Trophoblast cell (in vitro differentiated cells and primary cell): ENCODE measurements around the gene EPHB2.

ENCODE experiments used
- DNase-seq, 2 donors: peaks; one replicate each; pipeline ENCODE4 v3.0.0-alpha.2; 2016
- H2AFZ ChIP-seq: 2 replicates; pipeline ENCODE4 v1.6.1; 2013; ENCODE audit warnings: low read length, moderate library complexity, mild to moderate bottlenecking; ENCODE audit not compliant: insufficient read depth, poor library complexity
- H2AK5ac ChIP-seq: 2 replicates; pipeline ENCODE4 v1.6.1; 2013; ENCODE audit warnings: mild to moderate bottlenecking, low read length
- H2BK120ac ChIP-seq: 2 replicates; pipeline ENCODE4 v1.6.1; 2013; ENCODE audit warnings: low read length, mild to moderate bottlenecking, moderate library complexity; ENCODE audit not compliant: insufficient read depth, poor library complexity
- H2BK12ac ChIP-seq: 2 replicates; pipeline ENCODE4 v1.6.1; 2013; ENCODE audit warnings: mild to moderate bottlenecking, low read length, moderate library complexity
- H2BK5ac ChIP-seq: 2 replicates; pipeline ENCODE4 v1.6.1; 2013; ENCODE audit warnings: low read length, low read depth, moderate library complexity, mild to moderate bottlenecking; ENCODE audit not compliant: poor library complexity
- H3K14ac ChIP-seq: 2 replicates; pipeline ENCODE4 v1.6.1; 2013; ENCODE audit warnings: mild to moderate bottlenecking, low read length
- H3K18ac ChIP-seq: 2 replicates; pipeline ENCODE4 v1.6.1; 2013; ENCODE audit warnings: mild to moderate bottlenecking, low read length
- H3K23ac ChIP-seq: 2 replicates; pipeline ENCODE4 v1.6.1; 2013; ENCODE audit warnings: low read length
- H3K27ac ChIP-seq: 2 replicates; pipeline ENCODE4 v1.5.1; 2013; ENCODE audit warnings: low read depth, mild to moderate bottlenecking, inconsistent platforms, low read length, moderate library complexity
- H3K27me3 ChIP-seq: 2 replicates; pipeline ENCODE4 v1.6.1; 2013; ENCODE audit warnings: inconsistent platforms, mild to moderate bottlenecking, low read length, moderate library complexity; ENCODE audit not compliant: insufficient read depth
- H3K36me3 ChIP-seq, 2 experiments: 1 replicate in 1 of 2; 2 replicates in 1 of 2; pipeline ENCODE4 v1.6.1; 2013; ENCODE audit warnings: low read length in 2 of 2, mild to moderate bottlenecking in 2 of 2, moderate library complexity in 1 of 2; ENCODE audit not compliant: insufficient read depth in 2 of 2, control insufficient read depth in 1 of 2
- H3K4ac ChIP-seq: 2 replicates; pipeline ENCODE4 v1.6.1; 2013; ENCODE audit warnings: low read depth, mild to moderate bottlenecking, low read length, moderate library complexity
- H3K4me1 ChIP-seq, 2 experiments: 1 replicate in 1 of 2; 2 replicates in 1 of 2; pipeline ENCODE4 v1.6.1; 2013; ENCODE audit warnings: low read length in 2 of 2, mild to moderate bottlenecking in 2 of 2, moderate library complexity in 1 of 2; ENCODE audit not compliant: insufficient read depth in 2 of 2, control insufficient read depth in 1 of 2
- H3K4me2 ChIP-seq: 2 replicates; pipeline ENCODE4 v1.6.1; 2013; ENCODE audit warnings: inconsistent platforms, mild to moderate bottlenecking, low read length, moderate library complexity
- H3K4me3 ChIP-seq: 2 replicates; pipeline ENCODE4 v1.5.1; 2013; ENCODE audit warnings: mild to moderate bottlenecking, low read depth, low read length, inconsistent platforms
- H3K79me1 ChIP-seq: one replicate; pipeline ENCODE4 v1.6.1; 2013; ENCODE audit warnings: low read length
- H3K79me2 ChIP-seq: 2 replicates; pipeline ENCODE4 v1.6.1; 2013; ENCODE audit warnings: low read length, mild to moderate bottlenecking; ENCODE audit not compliant: control insufficient read depth, insufficient read depth, poor library complexity
- H3K9ac ChIP-seq: 2 replicates; pipeline ENCODE4 v1.6.1; 2013; ENCODE audit warnings: mild to moderate bottlenecking, low read length
- H3K9me3 ChIP-seq: 2 replicates; pipeline ENCODE4 v1.6.1; 2013; ENCODE audit warnings: low read depth, mild to moderate bottlenecking, control low read depth, inconsistent platforms, low read length; ENCODE audit not compliant: insufficient read depth
- H4K12ac ChIP-seq: 2 replicates; pipeline ENCODE4 v1.6.1; 2013; ENCODE audit warnings: low read depth, mild to moderate bottlenecking, low read length, moderate library complexity
- H4K8ac ChIP-seq: 2 replicates; pipeline ENCODE4 v1.6.1; 2013; ENCODE audit warnings: low read depth, mild to moderate bottlenecking, low read length, moderate library complexity
- H4K91ac ChIP-seq: one replicate; pipeline ENCODE4 v1.6.1; 2013; ENCODE audit warnings: low read depth, mild to moderate bottlenecking, low read length, moderate library complexity
- WGBS: extraction: QIAGEN DNeasy Blood & Tissue Kit; methylation state at CpG from one replicate; pipeline ENCODE4 v1.1.7; 2013; ENCODE audit warnings: missing lambda C conversion rate; ENCODE audit not compliant: insufficient read length, insufficient coverage; ENCODE audit errors: extremely low coverage; 5-methylcytosine and 5-hydroxymethylcytosine counted together

EPHB2 gene

DNA sequence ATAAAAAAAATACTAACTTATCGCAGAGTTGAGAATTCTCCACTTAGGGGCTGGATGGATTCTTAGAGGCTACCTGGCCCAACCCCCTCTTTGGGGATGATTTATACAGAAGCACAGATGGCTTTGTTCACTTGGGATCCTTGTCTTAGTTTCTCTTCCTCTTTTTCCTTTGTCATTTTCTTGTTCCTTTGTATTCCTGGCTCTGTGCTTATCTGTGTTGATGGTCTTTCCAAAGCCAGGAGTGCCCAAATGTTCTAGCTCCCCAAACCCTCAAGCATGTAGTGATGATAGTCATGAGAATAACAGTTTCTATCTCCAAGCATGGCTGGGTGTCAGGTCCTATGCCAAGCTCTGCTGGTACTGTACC is 27.4 kb downstream of the EPHB2 start:
- H4K8ac ChIP-seq = no peak overlapping the region
- H3K4me1 ChIP-seq = no peaks in the 10 kb centered on the region
- H2AK5ac ChIP-seq = no peak overlapping the region
- peaks cover 2% of the 10 kb centered on the region for H3K79me1 ChIP-seq
- H3K14ac ChIP-seq = no peak overlapping the region
- no peak overlapping the region for H4K91ac ChIP-seq
- no peaks in the 10 kb centered on the region for H3K79me2 ChIP-seq
- no peak overlapping the region for H3K9ac ChIP-seq
- H3K36me3 ChIP-seq = no peaks in the 10 kb centered on the region
- no peak overlapping the region for H3K4me2 ChIP-seq
- no peak overlapping the region for H2BK120ac ChIP-seq
- no peak overlapping the region for H3K4ac ChIP-seq
- H3K9me3 ChIP-seq = no peaks in the 10 kb centered on the region
- no peak overlapping the region for H3K27ac ChIP-seq
- H2BK5ac ChIP-seq = no peak overlapping the region
- no peak for DNase-seq
- H3K18ac ChIP-seq = no peak overlapping the region
- H3K4me3 ChIP-seq = no peak overlapping the region
- no peak overlapping the region for H2AFZ ChIP-seq
- H3K27me3 ChIP-seq = no peaks in the 10 kb centered on the region
- no peak overlapping the region for H2BK12ac ChIP-seq
- no peak overlapping the region for H4K12ac ChIP-seq
- no peak overlapping the region for H3K23ac ChIP-seq
- WGBS = no CpG with 5 or more reads among the region's 1 CpG

DNA sequence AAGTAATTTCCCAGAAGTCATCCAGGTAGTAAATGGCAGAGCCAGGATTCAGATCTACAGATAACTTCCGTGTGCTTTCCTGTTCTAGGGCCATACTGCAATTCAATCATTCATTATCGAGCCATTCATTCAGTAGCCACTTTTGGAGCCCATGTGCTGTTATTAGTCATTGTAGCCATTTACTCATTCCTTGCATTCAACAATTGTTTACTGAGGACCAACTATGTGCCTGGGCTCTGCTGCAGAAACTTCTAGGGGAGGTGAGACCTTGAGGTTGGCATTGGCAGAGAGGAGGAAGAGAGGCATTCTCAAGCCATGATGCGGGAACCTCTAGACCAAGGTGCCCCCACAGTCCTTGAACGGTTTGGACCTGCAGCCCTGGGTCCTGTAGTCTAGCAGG is 27.9 kb downstream of the EPHB2 start:
- Histone ChIP-seq H3K4ac (no peak overlapping the region), H3K18ac (no peak overlapping the region), H2BK5ac (no peak overlapping the region), H4K91ac (no peak overlapping the region), H3K4me1 (no peaks in the 10 kb centered on the region), H4K8ac (no peak overlapping the region), H3K27me3 (no peaks in the 10 kb centered on the region), H2BK120ac (no peak overlapping the region), H4K12ac (no peak overlapping the region), H3K27ac (no peak overlapping the region), H2AFZ (no peak overlapping the region), H3K4me2 (no peak overlapping the region), H3K36me3 (no peaks in the 10 kb centered on the region), H3K14ac (no peak overlapping the region), H3K79me1 (peaks cover 2% of the 10 kb centered on the region), H2BK12ac (no peak overlapping the region), H2AK5ac (no peak overlapping the region), H3K79me2 (no peaks in the 10 kb centered on the region), H3K23ac (no peak overlapping the region), H3K9ac (no peak overlapping the region), H3K9me3 (no peaks in the 10 kb centered on the region), H3K4me3 (no peak overlapping the region)
- no CpG with 5 or more reads among the region's 4 CpGs for WGBS
- DNase-seq = peak in 1 of 2 donors; percentile 49

DNA sequence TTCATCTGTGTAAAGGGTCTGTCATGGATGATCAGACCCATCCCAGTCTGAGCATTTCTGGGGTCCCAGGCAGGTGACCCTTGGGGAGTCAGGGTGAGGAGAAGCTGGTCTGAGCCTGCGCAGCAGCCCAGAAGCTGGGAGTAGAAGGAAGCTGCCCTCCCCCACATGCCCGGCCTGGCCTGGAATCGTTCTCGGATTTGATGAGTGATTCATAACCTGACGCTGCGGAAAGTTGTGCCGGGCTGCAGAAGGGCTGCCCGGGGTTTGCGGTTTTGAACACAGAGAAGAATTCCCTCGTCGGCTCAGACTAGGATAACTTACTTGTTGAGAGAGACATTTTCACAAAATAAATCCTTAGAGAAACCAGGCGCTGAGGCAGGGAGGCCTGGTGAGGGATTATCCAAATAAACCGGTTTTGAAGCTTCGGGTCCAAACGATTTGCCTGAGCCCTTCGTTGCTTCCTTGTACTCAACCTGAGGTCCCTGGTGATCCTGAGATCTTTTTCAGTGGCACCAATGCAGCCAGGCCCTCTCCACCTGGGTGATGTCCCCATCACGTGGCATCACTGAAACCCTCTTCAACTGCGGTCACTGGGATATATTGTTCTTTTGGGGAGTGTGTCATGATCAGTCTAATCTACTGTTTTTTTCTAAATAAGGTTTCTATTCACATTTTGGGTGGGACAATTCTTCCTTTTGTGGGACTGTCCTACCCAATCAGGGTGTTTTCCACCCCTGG is 29.2 kb downstream of the EPHB2 start:
- no peak overlapping the region for H3K14ac ChIP-seq
- no peak overlapping the region for H4K91ac ChIP-seq
- H4K12ac ChIP-seq = no peak overlapping the region
- peaks cover 2% of the 10 kb centered on the region for H3K79me1 ChIP-seq
- no peaks in the 10 kb centered on the region for H3K79me2 ChIP-seq
- H3K4me3 ChIP-seq = no peak overlapping the region
- no peak overlapping the region for H2BK5ac ChIP-seq
- no CpG with 5 or more reads among the region's 18 CpGs for WGBS
- no peak overlapping the region for H3K9ac ChIP-seq
- no peak overlapping the region for H3K4ac ChIP-seq
- H3K23ac ChIP-seq = no peak overlapping the region
- no peak overlapping the region for H3K18ac ChIP-seq
- H2AK5ac ChIP-seq = no peak overlapping the region
- no peak overlapping the region for H4K8ac ChIP-seq
- no peaks in the 10 kb centered on the region for H3K27me3 ChIP-seq
- H3K4me2 ChIP-seq = no peak overlapping the region
- H3K27ac ChIP-seq = no peak overlapping the region
- H3K9me3 ChIP-seq = no peaks in the 10 kb centered on the region
- H2BK120ac ChIP-seq = no peak overlapping the region
- no peak overlapping the region for H2AFZ ChIP-seq
- H2BK12ac ChIP-seq = no peak overlapping the region
- peak; percentile 44 to 64 for DNase-seq
- no peaks in the 10 kb centered on the region for H3K4me1 ChIP-seq
- H3K36me3 ChIP-seq = no peaks in the 10 kb centered on the region

DNA sequence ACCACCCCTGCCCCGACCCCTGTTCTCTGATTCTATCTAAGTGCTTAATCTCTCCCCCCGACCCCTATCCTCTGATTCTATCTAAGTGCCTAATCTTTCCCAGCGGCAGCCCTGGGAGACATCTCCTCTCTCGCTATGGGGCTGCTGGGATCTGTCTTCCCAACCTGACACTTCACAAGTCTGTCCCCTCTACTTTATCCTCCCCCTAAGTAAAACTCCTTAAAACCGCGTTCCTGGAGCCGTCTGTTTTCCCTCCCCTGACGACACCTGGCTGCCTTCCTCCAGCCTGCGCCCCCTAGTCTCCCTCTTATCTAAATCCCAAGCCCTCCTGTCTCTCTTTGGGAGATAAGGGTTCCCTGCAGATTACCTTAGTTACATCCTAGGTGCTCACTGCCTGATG is 30.5 kb downstream of the EPHB2 start:
- Histone ChIP-seq H3K36me3 (no peaks in the 10 kb centered on the region), H3K18ac (no peak overlapping the region), H4K91ac (no peak overlapping the region), H4K8ac (no peak overlapping the region), H3K4me3 (no peak overlapping the region), H2BK120ac (no peak overlapping the region), H2BK12ac (no peak overlapping the region), H3K27me3 (no peaks in the 10 kb centered on the region), H4K12ac (no peak overlapping the region), H3K4me1 (no peaks in the 10 kb centered on the region), H3K9ac (no peak overlapping the region), H3K23ac (no peak overlapping the region), H3K4me2 (no peak overlapping the region), H3K79me1 (peaks cover 2% of the 10 kb centered on the region), H3K4ac (no peak overlapping the region), H3K27ac (no peak overlapping the region), H3K14ac (no peak overlapping the region), H2AFZ (no peak overlapping the region), H2BK5ac (no peak overlapping the region), H3K9me3 (no peaks in the 10 kb centered on the region), H3K79me2 (no peaks in the 10 kb centered on the region), H2AK5ac (no peak overlapping the region)
- no peak for DNase-seq
- no CpG with 5 or more reads among the region's 9 CpGs for WGBS
